ENCODE data around the gene PLCB4.

GRCh38 chr20:9352739-9353138, 283.9 kb downstream of the PLCB4 start:
- TF ChIP-seq CTCF (IDR thresholded peaks at IDR 0.05): no peak
- no peak for TF ChIP-seq POLR2AphosphoS5 (IDR thresholded peaks at IDR 0.05)
- TF ChIP-seq EP300 (IDR thresholded peaks at IDR 0.05): no peak
